Measurements from ENCODE around the gene SLC15A5. TPM values are rescaled to one million over a fixed set of nuclear protein-coding genes. Genes with fewer than 3 reads are reported as not detected.

The SLC15A5 gene
- not detected for total RNA-seq

- H3K9me3 Mint-ChIP-seq, result peaks cover 4% of the 10 kb centered on the region
- H3K27me3 Mint-ChIP-seq (ENCODE audit: low read depth), result no peaks in the 10 kb centered on the region
- H3K4me3 Mint-ChIP-seq, result no peak within 1 kb of the TSS
- ATAC-seq, result no peak
- no peak for DNase-seq
- no peaks in the 10 kb centered on the region for H3K36me3 Mint-ChIP-seq (ENCODE audit: insufficient read depth)
- no peaks in the 10 kb centered on the region for H3K4me1 Mint-ChIP-seq (ENCODE audit: low read depth)
Observed at GRCh38 chr12:16277585-16277984, at the start of gene SLC15A5. Gene SLC15A5, minus strand, starts transcription at chr12:16277685. Its CDS starts 0 bp downstream, at chr12:16277685.

- ATAC-seq (no peak), DNase-seq (no peak)
- no peaks in the 10 kb centered on the region for H3K4me1 Mint-ChIP-seq (ENCODE audit: low read depth)
- H3K9me3 Mint-ChIP-seq, result peaks cover 11% of the 10 kb centered on the region
- H3K27me3 Mint-ChIP-seq (ENCODE audit: low read depth), result no peaks in the 10 kb centered on the region
- no peak overlapping the region for H3K4me3 Mint-ChIP-seq
- no peaks in the 10 kb centered on the region for H3K36me3 Mint-ChIP-seq (ENCODE audit: insufficient read depth)
Observed at GRCh38 chr12:16325426-16325825, 47.9 kb upstream of the SLC15A5 start.

- DNase-seq, result no peak
Observed at GRCh38 chr12:16324772-16325171, 47.3 kb upstream of the SLC15A5 start.

GRCh38 chr12:16324272-16324671 is 46.8 kb upstream of the SLC15A5 start:
- H3K36me3 Mint-ChIP-seq (ENCODE audit: insufficient read depth), result no peaks in the 10 kb centered on the region
- ATAC-seq, result no peak
- peaks cover 11% of the 10 kb centered on the region for H3K9me3 Mint-ChIP-seq
- no peak overlapping the region for H3K4me3 Mint-ChIP-seq
- H3K27me3 Mint-ChIP-seq (ENCODE audit: low read depth), result no peaks in the 10 kb centered on the region
- DNase-seq, result no peak
- H3K4me1 Mint-ChIP-seq (ENCODE audit: low read depth), result no peaks in the 10 kb centered on the region

More at GRCh38 chr12:16324772-16325171, 47.3 kb upstream of the SLC15A5 start:
- Mint-ChIP-seq H3K4me1 (ENCODE audit: low read depth) (no peaks in the 10 kb centered on the region), H3K9me3 (peaks cover 11% of the 10 kb centered on the region), H3K27me3 (ENCODE audit: low read depth) (no peaks in the 10 kb centered on the region), H3K36me3 (ENCODE audit: insufficient read depth) (no peaks in the 10 kb centered on the region), H3K4me3 (no peak overlapping the region)
- no peak for ATAC-seq

GRCh38 chr12:16323638-16324037 is 46.2 kb upstream of the SLC15A5 start:
- no peaks in the 10 kb centered on the region for H3K4me1 Mint-ChIP-seq (ENCODE audit: low read depth)
- no peaks in the 10 kb centered on the region for H3K27me3 Mint-ChIP-seq (ENCODE audit: low read depth)
- H3K36me3 Mint-ChIP-seq (ENCODE audit: insufficient read depth), result no peaks in the 10 kb centered on the region
- DNase-seq, result no peak
- no peak for ATAC-seq
- peaks cover 11% of the 10 kb centered on the region for H3K9me3 Mint-ChIP-seq
- H3K4me3 Mint-ChIP-seq, result no peak overlapping the region

- no peak overlapping the region for H3K4me3 Mint-ChIP-seq
- no peak for DNase-seq
- H3K4me1 Mint-ChIP-seq (ENCODE audit: low read depth), result no peaks in the 10 kb centered on the region
- H3K36me3 Mint-ChIP-seq (ENCODE audit: insufficient read depth), result no peaks in the 10 kb centered on the region
- no peak for ATAC-seq
- peaks cover 4% of the 10 kb centered on the region for H3K9me3 Mint-ChIP-seq
- H3K27me3 Mint-ChIP-seq (ENCODE audit: low read depth), result no peaks in the 10 kb centered on the region
Observed at GRCh38 chr12:16323010-16323409, 45.5 kb upstream of the SLC15A5 start.

GRCh38 chr12:16310934-16311333 is 33.4 kb upstream of the SLC15A5 start:
- H3K36me3 Mint-ChIP-seq (ENCODE audit: insufficient read depth), result no peaks in the 10 kb centered on the region
- ATAC-seq (no peak), DNase-seq (no peak)
- no peak overlapping the region for H3K4me3 Mint-ChIP-seq
- peaks cover 21% of the 10 kb centered on the region for H3K9me3 Mint-ChIP-seq
- no peaks in the 10 kb centered on the region for H3K4me1 Mint-ChIP-seq (ENCODE audit: low read depth)
- H3K27me3 Mint-ChIP-seq (ENCODE audit: low read depth), result no peaks in the 10 kb centered on the region

GRCh38 chr12:16307856-16308475 is 30.5 kb upstream of the SLC15A5 start:
- Mint-ChIP-seq H3K4me3 (no peak overlapping the region), H3K27me3 (ENCODE audit: low read depth) (no peaks in the 10 kb centered on the region), H3K36me3 (ENCODE audit: insufficient read depth) (no peaks in the 10 kb centered on the region), H3K9me3 (peaks cover 23% of the 10 kb centered on the region), H3K4me1 (ENCODE audit: low read depth) (no peaks in the 10 kb centered on the region)
- DNase-seq (no peak), ATAC-seq (no peak)

GRCh38 chr12:16303939-16304338 is 26.5 kb upstream of the SLC15A5 start:
- DNase-seq, result no peak
- no peaks in the 10 kb centered on the region for H3K27me3 Mint-ChIP-seq (ENCODE audit: low read depth)
- ATAC-seq, result no peak
- no peaks in the 10 kb centered on the region for H3K36me3 Mint-ChIP-seq (ENCODE audit: insufficient read depth)
- H3K4me3 Mint-ChIP-seq, result no peak overlapping the region
- no peaks in the 10 kb centered on the region for H3K4me1 Mint-ChIP-seq (ENCODE audit: low read depth)
- H3K9me3 Mint-ChIP-seq, result peaks cover 13% of the 10 kb centered on the region

- DNase-seq (no peak), ATAC-seq (no peak)
- H3K27me3 Mint-ChIP-seq (ENCODE audit: low read depth), result no peaks in the 10 kb centered on the region
- no peak overlapping the region for H3K4me3 Mint-ChIP-seq
- H3K4me1 Mint-ChIP-seq (ENCODE audit: low read depth), result no peaks in the 10 kb centered on the region
- H3K36me3 Mint-ChIP-seq (ENCODE audit: insufficient read depth), result no peaks in the 10 kb centered on the region
- peaks cover 4% of the 10 kb centered on the region for H3K9me3 Mint-ChIP-seq
Observed at GRCh38 chr12:16300736-16301135, 23.3 kb upstream of the SLC15A5 start.

GRCh38 chr12:16300122-16300521 is 22.6 kb upstream of the SLC15A5 start:
- no peaks in the 10 kb centered on the region for H3K27me3 Mint-ChIP-seq (ENCODE audit: low read depth)
- no peak overlapping the region for H3K4me3 Mint-ChIP-seq
- DNase-seq, result no peak

GRCh38 chr12:16299403-16299802 is 21.9 kb upstream of the SLC15A5 start:
- Mint-ChIP-seq H3K27me3 (ENCODE audit: low read depth) (no peaks in the 10 kb centered on the region), H3K9me3 (no peaks in the 10 kb centered on the region), H3K4me3 (no peak overlapping the region), H3K36me3 (ENCODE audit: insufficient read depth) (no peaks in the 10 kb centered on the region), H3K4me1 (ENCODE audit: low read depth) (no peaks in the 10 kb centered on the region)
- ATAC-seq (no peak), DNase-seq (no peak)

More at GRCh38 chr12:16300122-16300521, 22.6 kb upstream of the SLC15A5 start:
- H3K9me3 Mint-ChIP-seq, result peaks cover 4% of the 10 kb centered on the region
- no peak for ATAC-seq
- H3K36me3 Mint-ChIP-seq (ENCODE audit: insufficient read depth), result no peaks in the 10 kb centered on the region
- no peaks in the 10 kb centered on the region for H3K4me1 Mint-ChIP-seq (ENCODE audit: low read depth)

- Mint-ChIP-seq H3K4me3 (no peak overlapping the region), H3K4me1 (ENCODE audit: low read depth) (no peaks in the 10 kb centered on the region), H3K36me3 (ENCODE audit: insufficient read depth) (no peaks in the 10 kb centered on the region), H3K9me3 (peaks cover 5% of the 10 kb centered on the region), H3K27me3 (ENCODE audit: low read depth) (no peaks in the 10 kb centered on the region)
- DNase-seq (no peak), ATAC-seq (no peak)
Observed at GRCh38 chr12:16297521-16297920, 20.0 kb upstream of the SLC15A5 start.

GRCh38 chr12:16294376-16294956 is 17.0 kb upstream of the SLC15A5 start:
- peaks cover 16% of the 10 kb centered on the region for H3K9me3 Mint-ChIP-seq
- no peaks in the 10 kb centered on the region for H3K36me3 Mint-ChIP-seq (ENCODE audit: insufficient read depth)
- no peak overlapping the region for H3K4me3 Mint-ChIP-seq
- DNase-seq, result no peak
- H3K4me1 Mint-ChIP-seq (ENCODE audit: low read depth), result no peaks in the 10 kb centered on the region
- ATAC-seq, result no peak
- no peaks in the 10 kb centered on the region for H3K27me3 Mint-ChIP-seq (ENCODE audit: low read depth)

GRCh38 chr12:16291032-16291431 is 13.5 kb upstream of the SLC15A5 start:
- H3K4me1 Mint-ChIP-seq (ENCODE audit: low read depth), result no peaks in the 10 kb centered on the region
- no peak for DNase-seq
- peaks cover 16% of the 10 kb centered on the region for H3K9me3 Mint-ChIP-seq
- no peak overlapping the region for H3K4me3 Mint-ChIP-seq
- no peaks in the 10 kb centered on the region for H3K27me3 Mint-ChIP-seq (ENCODE audit: low read depth)
- no peaks in the 10 kb centered on the region for H3K36me3 Mint-ChIP-seq (ENCODE audit: insufficient read depth)
- ATAC-seq, result no peak
